K562 (cell line): ENCODE measurements around the gene PITPNC1. TPM values are rescaled to one million over a fixed set of nuclear protein-coding genes. Genes with fewer than 3 reads are reported as not detected.

Experiments
- ATAC-seq: fragments of 200-7000 bp; cut with Tn5 transposase; 3 replicates; pipeline ENCODE4 v1.9.1; 2020; ENCODE audit warnings: moderate library complexity
- BruUV-seq: library from RNA; stranded (reverse); fragments of 400-500 nt; replicated peaks from 2 replicates; lab custom pipeline; 2021; lab: Mats Ljungman, UMichigan
- CTCF ChIA-PET: fragments of 300-600 bp; formaldehyde crosslinking; extraction: SDS; loops from one replicate; lab custom pipeline; 2021; ENCODE audit warnings: low intra/inter-chr PET ratio; lab: Yijun Ruan, JAX
- POLR2A ChIA-PET: fragments of 300-600, 350-650 bp; sonication (Branson Sonifier 250); formaldehyde crosslinking; extraction: SDS; loops from one replicate; lab custom pipeline; 2021; ENCODE audit warnings: antibody characterized with exemption, inconsistent platforms; lab: Yijun Ruan, JAX
- DNase-seq, 4 experiments: peaks; one replicate each; pipeline versions ENCODE4 v3.0.0 to v3.0.0-alpha.2; 2011 to 2018; ENCODE audit warnings: low spot score in 3 of 4, mixed read lengths in 3 of 4; ENCODE audit errors: extremely low read depth in 1 of 4
- FAIRE-seq: peaks from 2 replicates; lab custom pipeline; 2011; peaks lifted over from hg19 to GRCh38; lab: Jason Lieb, UNC
- H2AFZ ChIP-seq: 2 replicates; pipeline ENCODE4 v1.6.0; 2011; ENCODE audit warnings: low read depth, low read length, control low read depth, inconsistent platforms
- H3K27ac ChIP-seq: fragments of 200-600 bp; 3 replicates; pipeline ENCODE4 v1.8.0; 2011; ENCODE audit warnings: low read depth, mild to moderate bottlenecking, control low read depth, inconsistent platforms, low read length, moderate library complexity, mixed read lengths; ENCODE audit errors: extremely low read depth
- H3K27me3 ChIP-seq, 2 experiments: fragments of 300-600 bp in 1 of 2; 2 replicates in 1 of 2; 3 replicates in 1 of 2; pipeline versions ENCODE4 v1.6.0 to v1.8.0; 2011; ENCODE audit warnings: inconsistent platforms in 2 of 2, low read length in 2 of 2, mild to moderate bottlenecking in 1 of 2, mixed read lengths in 1 of 2, moderate library complexity in 1 of 2; ENCODE audit not compliant: control insufficient read depth in 2 of 2, insufficient read depth in 2 of 2
- H3K36me3 ChIP-seq: fragments of 300-600 bp; 3 replicates; pipeline ENCODE4 v1.8.0; 2011; ENCODE audit warnings: mild to moderate bottlenecking, low read length, inconsistent platforms; ENCODE audit not compliant: control insufficient read depth, insufficient read depth
- H3K4me1 ChIP-seq, 2 experiments: fragments of 200-600 bp in 1 of 2; replicated peaks in 1 of 2; 2 replicates in 1 of 2; 3 replicates in 1 of 2; pipeline versions ENCODE4 v1.5.1 to v1.8.0; 2011; ENCODE audit warnings: inconsistent platforms in 2 of 2, low read length in 2 of 2, mild to moderate bottlenecking in 1 of 2, mixed read lengths in 1 of 2, moderate library complexity in 1 of 2; ENCODE audit not compliant: control insufficient read depth in 2 of 2, insufficient read depth in 2 of 2
- H3K4me2 ChIP-seq: 2 replicates; pipeline ENCODE4 v1.6.1; 2011; ENCODE audit warnings: low read length, control low read depth, inconsistent platforms, mixed read lengths; ENCODE audit not compliant: insufficient read depth
- H3K4me3 ChIP-seq: fragments of 200-600 bp; sonication (generic), shearing (Covaris generic); 2 replicates; pipeline ENCODE4 v1.5.1; 2016; ENCODE audit warnings: control low read depth, inconsistent platforms
- H3K79me2 ChIP-seq: fragments of 200-600 bp; 3 replicates; pipeline ENCODE4 v1.8.0; 2011; ENCODE audit warnings: low read length, inconsistent platforms; ENCODE audit not compliant: control insufficient read depth, insufficient read depth
- H3K9ac ChIP-seq, 2 experiments: 2 replicates each; pipeline versions ENCODE4 v1.6.0 to v1.6.1; 2011; ENCODE audit warnings: low read depth in 2 of 2, low read length in 2 of 2, control low read depth in 1 of 2, inconsistent platforms in 1 of 2, mild to moderate bottlenecking in 1 of 2, mixed read lengths in 1 of 2; ENCODE audit not compliant: insufficient read depth in 1 of 2
- H3K9me1 ChIP-seq: one replicate; pipeline ENCODE4 v1.6.0; 2011; ENCODE audit warnings: inconsistent platforms, mild to moderate bottlenecking, low read length, moderate library complexity; ENCODE audit not compliant: control insufficient read depth, insufficient read depth
- H3K9me3 ChIP-seq: replicated peaks from 2 replicates; pipeline ENCODE4 v1.5.1; 2011; ENCODE audit warnings: low read depth, low read length, inconsistent platforms; ENCODE audit not compliant: control insufficient read depth, insufficient read depth
- H4K20me1 ChIP-seq: replicated peaks from 2 replicates; pipeline ENCODE4 v1.6.1; 2011; ENCODE audit warnings: low read length, inconsistent platforms, mixed read lengths; ENCODE audit not compliant: control insufficient read depth, insufficient read depth
- ATF1 ChIP-seq, 2 experiments: fragments of 450-650 bp in 1 of 2; IDR thresholded peaks; 2 replicates each; pipeline ENCODE4 v1.6.1; 2016; ENCODE audit warnings: missing compliant biosample characterization in 1 of 2, missing genetic modification characterization in 1 of 2
- HDAC6 ChIP-seq: IDR thresholded peaks from 2 replicates; pipeline ENCODE4 v1.6.1; 2012; ENCODE audit warnings: low read depth, mild to moderate bottlenecking, control low read depth, inconsistent platforms, low read length, moderate library complexity
- HDAC8 ChIP-seq: fragments of 450-650 bp; IDR thresholded peaks from 2 replicates; pipeline ENCODE4 v1.6.1; 2016; ENCODE audit warnings: mild to moderate bottlenecking, missing genetic modification characterization, moderate library complexity, missing compliant biosample characterization
- KLF13 ChIP-seq: fragments of 450-650 bp; IDR thresholded peaks from 2 replicates; pipeline ENCODE4 v1.6.1; 2016; ENCODE audit warnings: missing genetic modification characterization, low read depth, mild to moderate bottlenecking, missing compliant biosample characterization, moderate library complexity, borderline replicate concordance
- MCM3 ChIP-seq: fragments of 450-650 bp; IDR thresholded peaks from 2 replicates; pipeline ENCODE4 v1.6.1; 2016
- MXI1 ChIP-seq: IDR thresholded peaks from 2 replicates; pipeline ENCODE4 v1.6.1; 2011; ENCODE audit warnings: low read depth, mild to moderate bottlenecking, improper control_type of control experiment, low read length
- RB1 ChIP-seq: fragments of 450-650 bp; IDR thresholded peaks from 2 replicates; pipeline ENCODE4 v1.6.1; 2017; ENCODE audit warnings: low read depth, mild to moderate bottlenecking
- SOX6 ChIP-seq: fragments of 450-650 bp; IDR thresholded peaks from 2 replicates; pipeline ENCODE4 v1.6.1; 2014; ENCODE audit warnings: mild to moderate bottlenecking
- ZNF121 ChIP-seq: sonication (generic); formaldehyde crosslinking; conservative IDR thresholded peaks from 2 replicates; pipeline ENCODE4 v1.8.0; 2022; ENCODE audit warnings: missing genetic modification reagents
- ZNF24 ChIP-seq: fragments of 450-650 bp; IDR thresholded peaks from 2 replicates; pipeline ENCODE4 v1.6.1; 2016
- WGBS: fragments of 100-300 bp; shearing (Covaris generic); methylation state at CpG from one replicate; pipeline ENCODE4 v1.1.6; 2016; ENCODE audit warnings: low coverage, mixed read lengths; ENCODE audit not compliant: insufficient coverage; ENCODE audit errors: missing lambda C conversion rate; 5-methylcytosine and 5-hydroxymethylcytosine counted together
- in situ Hi-C: fragments of 300-500 bp; cut with MboI; formaldehyde crosslinking; loops from 4 replicates; pipeline ENCODE4 v1.15.0; 2018; ENCODE audit warnings: inconsistent platforms, mixed read lengths
- intact Hi-C: fragments of 100-400 bp; cut with micrococcal nuclease; formaldehyde crosslinking; loops from 2 replicates; pipeline ENCODE4 v1.14.2; 2022
- polyA plus RNA-seq, 8 experiments: library from polyadenylated mRNA; depleted of rRNA in 4 of 8; stranded (reverse) in 5 of 8; unstranded in 3 of 8; fragments of >200 nt; fragmentation: Nextera tagmentation in 2 of 8; fragmentation: Illumina TruSeq in 1 of 8; extraction: Ambion mirVana in 2 of 8; extraction: Trizol in 1 of 8; gene quantifications; 2 replicates each; pipeline versions ENCODE4 v1.2.1 to v1.2.3, GENCODE V29; 2011 to 2014; ENCODE audit warnings: inconsistent platforms in 1 of 8, missing spikeins in 1 of 8
- total RNA-seq, 7 experiments: library from RNA; depleted of rRNA in 6 of 7; stranded (reverse); fragments of >200 nt in 6 of 7; fragmentation: Illumina TruSeq in 2 of 7; extraction: Trizol in 2 of 7; gene quantifications; 2 replicates each; pipeline versions ENCODE4 v1.2.1 to v1.2.3, GENCODE V29; 2011 to 2021; ENCODE audit warnings: low replicate concordance in 1 of 7
- TF ChIP-seq, protein P1 (sequence below): sonication (generic); formaldehyde crosslinking; IDR thresholded peaks from 2 replicates; pipeline ENCODE4 v1.8.1; 2023; ENCODE audit warnings: mild to moderate bottlenecking, missing genetic modification reagents
- TF ChIP-seq, protein P2 (sequence below), 2 experiments: fragments of 450-650 bp; IDR thresholded peaks; 2 replicates each; pipeline ENCODE4 v1.6.1; 2016
- TF ChIP-seq, protein P3 (sequence below): fragments of 200-800 bp; sonication (Bioruptor generic); IDR thresholded peaks from 2 replicates; pipeline ENCODE4 v1.6.1; 2017; ENCODE audit warnings: missing genetic modification characterization, missing compliant biosample characterization

The PITPNC1 gene
- total and polyA plus RNA-seq, 9 of the 15 experiments (the other 6 are each of a cell fraction or from before 2014, with no cell fraction given) = 0.11 to 1.1 (median 0.65) TPM

DNA sequence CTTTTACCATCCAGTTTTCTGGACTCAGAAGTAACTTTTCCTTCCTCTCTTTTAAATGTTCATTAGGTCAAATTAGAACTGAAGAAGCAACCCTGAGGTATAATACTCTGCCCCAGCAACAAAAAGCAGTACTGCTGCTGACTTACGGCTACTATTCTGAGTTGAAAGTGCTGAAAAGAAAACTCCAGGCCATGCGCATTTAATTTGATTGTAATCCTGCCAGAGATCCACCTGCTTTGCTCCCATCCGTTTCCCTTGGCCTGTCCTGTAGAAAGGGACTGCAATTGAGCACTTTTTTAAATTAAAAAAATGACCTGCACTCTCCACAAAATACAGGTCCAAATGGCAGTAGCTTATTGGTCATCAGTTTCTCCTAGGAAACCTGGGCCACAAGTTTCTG is 61.6 kb downstream of the PITPNC1 start:
- ChIA-PET CTCF (no interaction called here), POLR2A (interaction anchor here (0.7 kb wide), 1 partner anchor 20 kb away, joined by 3 read pairs; no protein-coding TSS in a partner anchor)
- Histone ChIP-seq H3K27me3 (peaks cover 20 to 41% of the 10 kb centered on the region in 2 experiments), H3K4me2 (no peak overlapping the region), H3K36me3 (no peaks in the 10 kb centered on the region), H4K20me1 (no peaks in the 10 kb centered on the region), H3K4me3 (no peak overlapping the region), H3K27ac (no peak overlapping the region), H2AFZ (no peak overlapping the region), H3K4me1 (no peaks in the 10 kb centered on the region), H3K9me3 (no peaks in the 10 kb centered on the region), H3K79me2 (no peaks in the 10 kb centered on the region), H3K9ac (no peak overlapping the region), H3K9me1 (no peaks in the 10 kb centered on the region)
- no peak for TF ChIP-seq RB1
- TF ChIP-seq, protein P1, sequence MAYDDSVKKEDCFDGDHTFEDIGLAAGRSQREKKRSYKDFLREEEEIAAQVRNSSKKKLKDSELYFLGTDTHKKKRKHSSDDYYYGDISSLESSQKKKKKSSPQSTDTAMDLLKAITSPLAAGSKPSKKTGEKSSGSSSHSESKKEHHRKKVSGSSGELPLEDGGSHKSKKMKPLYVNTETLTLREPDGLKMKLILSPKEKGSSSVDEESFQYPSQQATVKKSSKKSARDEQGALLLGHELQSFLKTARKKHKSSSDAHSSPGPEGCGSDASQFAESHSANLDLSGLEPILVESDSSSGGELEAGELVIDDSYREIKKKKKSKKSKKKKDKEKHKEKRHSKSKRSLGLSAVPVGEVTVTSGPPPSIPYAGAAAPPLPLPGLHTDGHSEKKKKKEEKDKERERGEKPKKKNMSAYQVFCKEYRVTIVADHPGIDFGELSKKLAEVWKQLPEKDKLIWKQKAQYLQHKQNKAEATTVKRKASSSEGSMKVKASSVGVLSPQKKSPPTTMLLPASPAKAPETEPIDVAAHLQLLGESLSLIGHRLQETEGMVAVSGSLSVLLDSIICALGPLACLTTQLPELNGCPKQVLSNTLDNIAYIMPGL = no peak
- no peak for TF ChIP-seq KLF13
- TF ChIP-seq, protein P2, sequence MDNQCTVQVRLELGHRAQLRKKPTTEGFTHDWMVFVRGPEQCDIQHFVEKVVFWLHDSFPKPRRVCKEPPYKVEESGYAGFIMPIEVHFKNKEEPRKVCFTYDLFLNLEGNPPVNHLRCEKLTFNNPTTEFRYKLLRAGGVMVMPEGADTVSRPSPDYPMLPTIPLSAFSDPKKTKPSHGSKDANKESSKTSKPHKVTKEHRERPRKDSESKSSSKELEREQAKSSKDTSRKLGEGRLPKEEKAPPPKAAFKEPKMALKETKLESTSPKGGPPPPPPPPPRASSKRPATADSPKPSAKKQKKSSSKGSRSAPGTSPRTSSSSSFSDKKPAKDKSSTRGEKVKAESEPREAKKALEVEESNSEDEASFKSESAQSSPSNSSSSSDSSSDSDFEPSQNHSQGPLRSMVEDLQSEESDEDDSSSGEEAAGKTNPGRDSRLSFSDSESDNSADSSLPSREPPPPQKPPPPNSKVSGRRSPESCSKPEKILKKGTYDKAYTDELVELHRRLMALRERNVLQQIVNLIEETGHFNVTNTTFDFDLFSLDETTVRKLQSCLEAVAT (IDR thresholded peaks at IDR 0.05) = no peak
- TF ChIP-seq ZNF24 = no peak
- no peak for TF ChIP-seq SOX6
- no peak for TF ChIP-seq HDAC8 (tag)
- no peak for TF ChIP-seq MXI1
- TF ChIP-seq ZNF121 (CRISPR knock-in tag) = no peak
- no peak for TF ChIP-seq HDAC6
- TF ChIP-seq ATF1 (CRISPR knock-in tag; IDR thresholded peaks at IDR 0.05) = no peak
- TF ChIP-seq ATF1 (tag; IDR thresholded peaks at IDR 0.05) = no peak
- no peak for TF ChIP-seq MCM3
- TF ChIP-seq, protein P3, sequence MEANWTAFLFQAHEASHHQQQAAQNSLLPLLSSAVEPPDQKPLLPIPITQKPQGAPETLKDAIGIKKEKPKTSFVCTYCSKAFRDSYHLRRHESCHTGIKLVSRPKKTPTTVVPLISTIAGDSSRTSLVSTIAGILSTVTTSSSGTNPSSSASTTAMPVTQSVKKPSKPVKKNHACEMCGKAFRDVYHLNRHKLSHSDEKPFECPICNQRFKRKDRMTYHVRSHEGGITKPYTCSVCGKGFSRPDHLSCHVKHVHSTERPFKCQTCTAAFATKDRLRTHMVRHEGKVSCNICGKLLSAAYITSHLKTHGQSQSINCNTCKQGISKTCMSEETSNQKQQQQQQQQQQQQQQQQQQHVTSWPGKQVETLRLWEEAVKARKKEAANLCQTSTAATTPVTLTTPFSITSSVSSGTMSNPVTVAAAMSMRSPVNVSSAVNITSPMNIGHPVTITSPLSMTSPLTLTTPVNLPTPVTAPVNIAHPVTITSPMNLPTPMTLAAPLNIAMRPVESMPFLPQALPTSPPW = no peak
- no peak for ATAC-seq
- no TSS peak for BruUV-seq
- intact Hi-C loops = no loop called here
- in situ Hi-C loops = no loop called here
- WGBS = 6% methylated on average over 3 of the region's 3 CpGs
- FAIRE-seq = no peak
- no peak for DNase-seq
